HL-60 (cell line): ENCODE data around the gene UGT1A5.

Experiments used
- DNase-seq, 2 experiments: peaks; one replicate each; pipeline ENCODE4 v3.0.0-alpha.2; 2010 to 2020; ENCODE audit warnings: low read depth in 1 of 2, low spot score in 1 of 2
- H3K27ac ChIP-seq: fragments of 250-450 bp; sonication (Bioruptor Pico); replicated peaks from 2 replicates; pipeline ENCODE4 v1.5.1; 2020; ENCODE audit warnings: mild to moderate bottlenecking, moderate library complexity
- H3K27me3 ChIP-seq: fragments of 250-450 bp; sonication (Bioruptor Pico); 2 replicates; pipeline ENCODE4 v1.5.1; 2021; ENCODE audit warnings: mild to moderate bottlenecking, moderate library complexity; ENCODE audit not compliant: insufficient read depth, poor library complexity, severe bottlenecking
- H3K4me3 ChIP-seq: replicated peaks from 2 replicates; pipeline ENCODE4 v1.5.1; 2011; ENCODE audit warnings: mild to moderate bottlenecking, control low read depth, low read length; ENCODE audit not compliant: insufficient read depth
- GABPA ChIP-seq: IDR thresholded peaks from 2 replicates; pipeline ENCODE4 v1.6.1; 2012; ENCODE audit warnings: low read depth
- POLR2AphosphoS5 ChIP-seq: IDR thresholded peaks from 2 replicates; pipeline ENCODE4 v1.6.1; 2012; ENCODE audit warnings: low read depth
- SPI1 ChIP-seq: IDR thresholded peaks from 2 replicates; pipeline ENCODE4 v1.6.1; 2012; ENCODE audit warnings: low read depth, mild to moderate bottlenecking, borderline replicate concordance
- TF ChIP-seq, protein P1 (sequence below): IDR thresholded peaks from one replicate; pipeline ENCODE4 v1.5.1; 2011; ENCODE audit warnings: low read length, control low read depth, inconsistent platforms; ENCODE audit not compliant: insufficient read depth
- TF ChIP-seq, protein P2 (sequence below): IDR thresholded peaks from 2 replicates; pipeline ENCODE4 v1.6.1; 2012; ENCODE audit warnings: low read depth; ENCODE audit not compliant: insufficient replicate concordance

Gene UGT1A5

DNA sequence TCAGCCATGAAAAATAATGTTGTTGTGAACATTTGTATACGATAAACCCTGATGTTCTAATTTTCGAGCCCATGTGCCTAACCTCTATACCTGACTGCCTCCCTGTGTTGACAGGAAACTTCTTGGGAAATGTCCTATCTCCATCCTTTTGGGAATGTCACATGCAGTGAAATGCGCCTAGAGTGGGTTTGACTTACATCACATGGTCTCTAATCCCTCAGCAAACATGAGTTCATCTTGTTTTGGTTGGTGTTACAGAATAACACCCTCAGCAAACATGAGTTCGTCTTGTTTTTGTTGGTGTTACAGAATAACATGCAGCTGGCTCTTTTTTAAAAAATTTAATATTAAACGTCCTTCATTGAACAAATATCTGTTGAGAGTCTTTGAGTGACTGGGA, 24.4 kb upstream of the UGT1A5 start:
- Histone ChIP-seq H3K27me3 (no peaks in the 10 kb centered on the region), H3K4me3 (no peak overlapping the region), H3K27ac (no peak overlapping the region)
- DNase-seq = no peak
- TF ChIP-seq, protein P1, sequence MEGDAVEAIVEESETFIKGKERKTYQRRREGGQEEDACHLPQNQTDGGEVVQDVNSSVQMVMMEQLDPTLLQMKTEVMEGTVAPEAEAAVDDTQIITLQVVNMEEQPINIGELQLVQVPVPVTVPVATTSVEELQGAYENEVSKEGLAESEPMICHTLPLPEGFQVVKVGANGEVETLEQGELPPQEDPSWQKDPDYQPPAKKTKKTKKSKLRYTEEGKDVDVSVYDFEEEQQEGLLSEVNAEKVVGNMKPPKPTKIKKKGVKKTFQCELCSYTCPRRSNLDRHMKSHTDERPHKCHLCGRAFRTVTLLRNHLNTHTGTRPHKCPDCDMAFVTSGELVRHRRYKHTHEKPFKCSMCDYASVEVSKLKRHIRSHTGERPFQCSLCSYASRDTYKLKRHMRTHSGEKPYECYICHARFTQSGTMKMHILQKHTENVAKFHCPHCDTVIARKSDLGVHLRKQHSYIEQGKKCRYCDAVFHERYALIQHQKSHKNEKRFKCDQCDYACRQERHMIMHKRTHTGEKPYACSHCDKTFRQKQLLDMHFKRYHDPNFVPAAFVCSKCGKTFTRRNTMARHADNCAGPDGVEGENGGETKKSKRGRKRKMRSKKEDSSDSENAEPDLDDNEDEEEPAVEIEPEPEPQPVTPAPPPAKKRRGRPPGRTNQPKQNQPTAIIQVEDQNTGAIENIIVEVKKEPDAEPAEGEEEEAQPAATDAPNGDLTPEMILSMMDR = no peak
- TF ChIP-seq, protein P2, sequence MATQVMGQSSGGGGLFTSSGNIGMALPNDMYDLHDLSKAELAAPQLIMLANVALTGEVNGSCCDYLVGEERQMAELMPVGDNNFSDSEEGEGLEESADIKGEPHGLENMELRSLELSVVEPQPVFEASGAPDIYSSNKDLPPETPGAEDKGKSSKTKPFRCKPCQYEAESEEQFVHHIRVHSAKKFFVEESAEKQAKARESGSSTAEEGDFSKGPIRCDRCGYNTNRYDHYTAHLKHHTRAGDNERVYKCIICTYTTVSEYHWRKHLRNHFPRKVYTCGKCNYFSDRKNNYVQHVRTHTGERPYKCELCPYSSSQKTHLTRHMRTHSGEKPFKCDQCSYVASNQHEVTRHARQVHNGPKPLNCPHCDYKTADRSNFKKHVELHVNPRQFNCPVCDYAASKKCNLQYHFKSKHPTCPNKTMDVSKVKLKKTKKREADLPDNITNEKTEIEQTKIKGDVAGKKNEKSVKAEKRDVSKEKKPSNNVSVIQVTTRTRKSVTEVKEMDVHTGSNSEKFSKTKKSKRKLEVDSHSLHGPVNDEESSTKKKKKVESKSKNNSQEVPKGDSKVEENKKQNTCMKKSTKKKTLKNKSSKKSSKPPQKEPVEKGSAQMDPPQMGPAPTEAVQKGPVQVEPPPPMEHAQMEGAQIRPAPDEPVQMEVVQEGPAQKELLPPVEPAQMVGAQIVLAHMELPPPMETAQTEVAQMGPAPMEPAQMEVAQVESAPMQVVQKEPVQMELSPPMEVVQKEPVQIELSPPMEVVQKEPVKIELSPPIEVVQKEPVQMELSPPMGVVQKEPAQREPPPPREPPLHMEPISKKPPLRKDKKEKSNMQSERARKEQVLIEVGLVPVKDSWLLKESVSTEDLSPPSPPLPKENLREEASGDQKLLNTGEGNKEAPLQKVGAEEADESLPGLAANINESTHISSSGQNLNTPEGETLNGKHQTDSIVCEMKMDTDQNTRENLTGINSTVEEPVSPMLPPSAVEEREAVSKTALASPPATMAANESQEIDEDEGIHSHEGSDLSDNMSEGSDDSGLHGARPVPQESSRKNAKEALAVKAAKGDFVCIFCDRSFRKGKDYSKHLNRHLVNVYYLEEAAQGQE = no peak
- no peak for TF ChIP-seq SPI1
- TF ChIP-seq GABPA = no peak
- TF ChIP-seq POLR2AphosphoS5 = no peak

DNA sequence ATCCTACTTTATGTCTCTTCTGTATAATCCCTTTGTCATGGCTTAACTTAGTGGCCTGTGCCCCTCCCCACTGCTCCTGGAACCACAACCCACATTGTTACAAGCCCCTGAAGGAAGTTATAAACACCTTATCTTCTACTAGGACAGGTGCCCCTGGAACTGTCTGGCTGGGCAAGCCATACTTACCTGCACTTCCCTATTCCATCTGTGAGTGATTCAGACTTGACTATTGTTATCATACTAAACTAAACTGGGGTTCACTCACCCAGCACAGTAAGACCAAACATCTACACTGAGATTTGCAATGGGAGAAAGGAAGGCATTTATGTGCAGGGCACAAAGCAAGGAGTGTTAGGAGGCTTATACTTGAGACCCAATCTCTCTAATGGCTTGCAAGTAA, 23.7 kb upstream of the UGT1A5 start:
- no peak overlapping the region for H3K4me3 ChIP-seq
- no peak for DNase-seq
- H3K27ac ChIP-seq = no peak overlapping the region
- TF ChIP-seq GABPA = no peak
- TF ChIP-seq SPI1 = peak; percentile 70; the same call in 1 of the 2 replicates
- H3K27me3 ChIP-seq = no peaks in the 10 kb centered on the region

DNA sequence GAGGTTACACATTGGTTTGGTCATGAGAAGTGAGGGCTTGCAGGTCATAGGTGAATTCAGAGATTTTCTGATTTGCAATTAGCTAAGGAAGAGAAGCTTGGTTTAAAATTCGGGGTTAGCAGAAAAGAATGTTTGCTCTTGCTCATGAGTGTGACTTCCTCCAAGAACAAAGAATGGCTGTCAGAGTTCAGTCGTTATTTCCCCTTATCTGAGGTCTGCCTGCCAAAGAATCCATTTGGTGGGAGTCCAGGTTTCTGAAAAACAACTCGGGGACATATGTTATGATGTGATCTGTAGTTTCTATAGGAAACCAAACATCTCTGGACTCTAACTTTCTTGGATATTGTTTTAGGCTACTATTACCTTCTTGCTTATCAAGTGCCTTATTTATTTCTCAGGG, 23.2 kb upstream of the UGT1A5 start:
- no peak for DNase-seq
- H3K27ac ChIP-seq = no peak overlapping the region

GRCh38 chr2:233690444-233690843, 22.3 kb upstream of the UGT1A5 start:
- no peak for TF ChIP-seq SPI1
- TF ChIP-seq, protein P2 = no peak
- TF ChIP-seq, protein P1 = no peak
- TF ChIP-seq GABPA = no peak
- TF ChIP-seq POLR2AphosphoS5 = no peak
- Histone ChIP-seq H3K27ac (no peak overlapping the region), H3K4me3 (no peak overlapping the region), H3K27me3 (no peaks in the 10 kb centered on the region)
- DNase-seq = no peak

More for the DNA sequence above, 23.2 kb upstream of the UGT1A5 start:
- Histone ChIP-seq H3K27me3 (no peaks in the 10 kb centered on the region), H3K4me3 (no peak overlapping the region)
- TF ChIP-seq GABPA = no peak
